Choroid plexus epithelial cell (primary cell): ENCODE measurements around the gene PPP1R37.
"Not testable (repeated sequence)": the region's sequence is repeated elsewhere in the genome, so short reads cannot be mapped to it uniquely, and the experiment has no call there.

Experiments used
- DNase-seq: peaks from one replicate; pipeline ENCODE4 v3.0.0-alpha.2; 2010; ENCODE audit warnings: low read depth
- H3K4me3 ChIP-seq: 2 replicates; pipeline ENCODE4 v1.5.1; 2011; ENCODE audit warnings: low read depth, mild to moderate bottlenecking, control low read depth, low read length, moderate library complexity
- TF ChIP-seq, protein P1 (sequence below): conservative IDR thresholded peaks from 2 replicates; pipeline ENCODE4 v1.5.1; 2011; ENCODE audit warnings: low read depth, mild to moderate bottlenecking, control low read depth, inconsistent platforms, low read length, moderate library complexity

The PPP1R37 gene

DNA sequence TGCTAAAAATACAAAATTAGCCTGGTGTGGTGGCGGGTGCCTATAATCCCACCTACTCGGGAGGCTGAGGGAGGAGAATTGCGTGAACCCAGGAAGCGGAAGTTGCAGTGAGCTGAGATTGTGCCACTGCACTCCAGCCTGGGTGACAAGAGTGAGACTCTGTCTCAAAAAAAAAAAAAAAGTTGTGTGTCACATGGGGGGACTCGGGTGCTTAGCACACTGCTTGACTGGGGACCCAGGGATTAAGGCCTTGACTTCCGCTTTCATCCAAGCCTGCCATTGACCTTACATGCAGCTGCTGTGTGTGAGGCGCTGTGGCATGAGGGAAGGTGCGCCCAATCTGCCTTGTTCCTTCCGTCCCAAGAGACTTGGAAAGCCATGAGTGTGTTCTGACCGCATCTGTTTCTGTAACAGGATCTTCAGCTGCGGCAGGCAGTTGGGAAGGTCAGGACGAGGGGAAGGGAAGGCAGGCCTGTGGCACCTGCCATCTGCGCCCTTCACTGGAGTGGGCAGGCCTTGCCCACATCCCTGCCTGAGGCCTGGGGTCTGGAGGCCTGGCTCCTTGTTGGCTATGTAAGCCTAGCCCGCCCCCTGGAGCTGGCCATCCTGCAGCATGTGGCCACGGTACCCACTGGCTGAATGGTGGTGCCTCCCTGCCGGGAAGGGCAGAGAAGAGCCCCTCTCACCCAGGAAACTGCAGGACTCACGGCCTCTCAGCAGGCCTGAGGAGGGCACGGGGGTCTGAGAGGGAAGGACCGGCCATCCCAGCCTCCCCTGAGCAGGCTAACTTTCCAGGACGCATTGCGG lies 23.0 kb downstream of the PPP1R37 start:
- DNase-seq: no peak
- H3K4me3 ChIP-seq: no peak overlapping the region
- TF ChIP-seq, protein P1, sequence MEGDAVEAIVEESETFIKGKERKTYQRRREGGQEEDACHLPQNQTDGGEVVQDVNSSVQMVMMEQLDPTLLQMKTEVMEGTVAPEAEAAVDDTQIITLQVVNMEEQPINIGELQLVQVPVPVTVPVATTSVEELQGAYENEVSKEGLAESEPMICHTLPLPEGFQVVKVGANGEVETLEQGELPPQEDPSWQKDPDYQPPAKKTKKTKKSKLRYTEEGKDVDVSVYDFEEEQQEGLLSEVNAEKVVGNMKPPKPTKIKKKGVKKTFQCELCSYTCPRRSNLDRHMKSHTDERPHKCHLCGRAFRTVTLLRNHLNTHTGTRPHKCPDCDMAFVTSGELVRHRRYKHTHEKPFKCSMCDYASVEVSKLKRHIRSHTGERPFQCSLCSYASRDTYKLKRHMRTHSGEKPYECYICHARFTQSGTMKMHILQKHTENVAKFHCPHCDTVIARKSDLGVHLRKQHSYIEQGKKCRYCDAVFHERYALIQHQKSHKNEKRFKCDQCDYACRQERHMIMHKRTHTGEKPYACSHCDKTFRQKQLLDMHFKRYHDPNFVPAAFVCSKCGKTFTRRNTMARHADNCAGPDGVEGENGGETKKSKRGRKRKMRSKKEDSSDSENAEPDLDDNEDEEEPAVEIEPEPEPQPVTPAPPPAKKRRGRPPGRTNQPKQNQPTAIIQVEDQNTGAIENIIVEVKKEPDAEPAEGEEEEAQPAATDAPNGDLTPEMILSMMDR: no peak

DNA sequence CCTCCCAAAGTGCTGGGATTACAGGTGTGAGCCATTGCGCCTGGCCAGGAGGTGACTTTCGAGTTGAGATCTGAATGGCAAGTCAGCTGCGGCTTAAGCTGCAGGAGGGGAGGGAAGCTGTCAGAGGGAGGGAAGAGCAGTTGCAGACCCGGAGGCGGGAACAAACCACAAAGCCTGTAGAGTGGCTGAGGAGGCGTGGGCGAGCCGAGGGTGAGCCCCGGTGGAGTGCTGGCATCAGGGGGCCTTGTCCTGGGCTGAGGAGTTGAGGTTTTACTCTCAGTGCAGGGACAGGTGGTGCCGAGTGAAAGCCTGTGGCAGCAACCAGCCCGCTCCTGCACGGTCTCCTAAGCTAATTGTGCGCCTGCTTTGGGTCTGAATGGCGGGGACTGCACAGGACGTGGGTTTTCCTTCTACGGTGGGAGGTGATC lies 24.2 kb downstream of the PPP1R37 start:
- TF ChIP-seq, protein P1: no peak
- H3K4me3 ChIP-seq: no peak overlapping the region
- DNase-seq: peak; percentile 26

DNA sequence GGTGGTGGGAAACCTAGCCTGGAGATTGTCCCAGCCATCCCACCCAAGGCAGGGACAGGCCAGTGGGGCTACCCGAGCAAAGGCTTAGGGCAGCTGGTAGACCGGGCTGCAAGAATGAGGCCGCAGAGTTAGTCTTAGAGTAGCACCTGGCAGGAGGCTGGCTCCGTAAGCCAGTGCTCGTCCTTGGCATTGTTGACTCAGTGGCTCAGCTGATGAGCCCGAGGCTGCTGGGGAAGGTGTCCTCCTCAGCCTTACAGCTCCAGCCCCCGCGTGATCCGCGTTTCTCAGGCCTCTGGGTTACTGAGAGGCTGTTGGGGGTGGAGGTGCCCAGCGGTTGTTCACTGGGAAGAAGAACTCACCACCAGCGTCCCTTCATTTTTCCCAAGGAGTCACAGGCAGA lies 24.7 kb downstream of the PPP1R37 start:
- TF ChIP-seq, protein P1: no peak
- H3K4me3 ChIP-seq: no peak overlapping the region
- DNase-seq: no peak

DNA sequence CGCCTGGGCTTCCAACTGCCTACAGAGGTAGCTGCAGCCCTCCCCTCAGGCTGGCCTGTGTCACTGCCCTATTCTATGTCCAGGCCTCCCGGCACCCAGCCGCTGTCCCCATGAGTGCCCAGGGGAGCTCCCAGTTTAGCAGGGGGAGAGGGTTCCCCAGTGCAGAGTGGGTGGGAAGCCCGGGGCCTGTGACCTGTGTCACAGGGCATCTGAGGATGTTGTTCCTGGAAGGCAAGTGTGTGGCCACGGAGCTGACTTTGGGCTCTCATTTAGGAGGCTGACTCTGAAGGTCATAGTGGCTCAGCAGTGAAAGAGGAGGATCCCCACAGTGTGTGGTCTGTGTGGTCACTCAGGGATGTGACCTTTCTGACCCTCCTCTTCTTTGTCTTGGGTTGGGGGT lies 25.1 kb downstream of the PPP1R37 start:
- DNase-seq: no peak
- no peak overlapping the region for H3K4me3 ChIP-seq
- TF ChIP-seq, protein P1: no peak

DNA sequence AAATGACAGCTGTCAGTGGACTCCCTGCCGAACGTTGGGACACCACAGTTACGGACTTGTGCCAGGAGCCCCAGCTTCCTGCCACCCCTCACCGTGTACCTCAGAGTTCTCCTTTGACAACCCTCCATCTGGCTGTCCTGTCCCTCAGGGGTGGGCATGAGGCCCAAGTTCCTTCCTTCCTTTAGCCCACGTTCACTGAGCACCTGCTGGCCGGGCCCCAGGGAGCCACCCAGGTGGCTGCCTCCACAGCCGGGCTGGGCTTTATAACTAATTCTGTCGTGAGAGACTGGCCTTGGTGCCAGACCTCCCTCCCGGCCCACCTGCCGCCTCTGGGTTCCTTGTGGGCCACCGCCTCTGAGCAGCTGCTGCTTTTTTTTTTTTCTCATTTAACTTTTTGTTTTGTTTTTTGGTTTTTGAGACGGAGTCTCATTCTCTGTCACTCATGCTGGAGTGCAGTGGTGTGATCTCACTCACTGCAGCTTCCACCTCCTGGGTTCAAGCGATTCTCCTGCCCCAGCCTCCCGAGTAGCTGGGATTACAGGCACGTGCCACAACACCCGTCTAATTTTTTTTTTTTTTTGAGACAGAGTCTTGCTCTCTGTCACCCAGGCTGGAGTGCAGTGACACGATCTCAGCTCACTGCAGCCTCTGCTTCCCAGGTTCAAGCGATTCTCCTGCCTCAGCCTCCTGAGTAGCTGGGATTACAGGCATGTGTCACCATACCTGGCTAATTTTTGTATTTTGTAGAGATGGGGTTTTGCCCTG lies 25.8 kb downstream of the PPP1R37 start:
- not testable (repeated sequence) for H3K4me3 ChIP-seq, DNase-seq

DNA sequence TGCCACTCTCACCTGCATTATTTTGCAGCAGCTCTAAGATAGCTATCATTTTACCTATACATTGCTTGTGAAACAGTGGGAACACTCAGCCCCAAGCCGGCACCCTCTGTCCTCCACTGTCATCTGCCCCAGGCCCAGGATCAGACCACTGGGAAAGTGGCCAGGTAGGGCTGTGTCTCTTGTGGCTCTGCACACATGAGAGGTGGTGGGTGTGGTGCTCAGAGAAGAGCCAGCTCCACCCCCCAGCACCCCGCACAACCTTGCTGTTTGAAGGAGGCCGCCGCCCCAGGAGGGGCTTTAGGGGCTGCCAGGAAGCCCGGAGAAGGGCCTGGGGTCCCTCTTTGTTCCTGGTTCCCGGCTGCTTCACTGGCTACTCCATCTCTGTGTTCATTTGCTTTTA lies 26.6 kb downstream of the PPP1R37 start:
- H3K4me3 ChIP-seq: no peak overlapping the region
- no peak for DNase-seq

DNA sequence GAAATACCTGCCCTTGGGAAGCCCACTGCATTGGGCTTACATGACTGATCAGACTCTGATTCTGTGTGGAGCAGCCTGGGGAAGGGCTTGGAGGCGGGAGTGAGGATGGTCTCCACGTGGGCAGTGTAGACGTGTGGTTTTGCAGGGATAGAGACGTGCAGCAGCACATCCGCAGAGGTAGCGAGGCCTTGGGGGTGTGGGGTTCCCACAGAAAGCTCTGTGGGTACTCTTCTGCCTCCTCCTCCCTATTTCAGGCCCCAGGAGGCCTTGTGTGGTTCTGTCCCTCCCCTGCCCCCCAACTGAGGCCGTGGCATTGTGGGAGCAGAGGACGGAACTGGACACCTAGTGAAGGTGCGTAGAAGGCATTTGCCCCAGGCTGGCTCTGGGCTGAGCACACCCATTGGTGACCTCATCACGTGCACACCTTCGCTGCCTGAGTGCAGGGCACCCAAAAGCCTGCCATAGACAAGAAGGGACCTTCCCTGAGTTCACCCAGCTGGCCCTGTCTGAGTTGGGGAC lies 28.9 kb downstream of the PPP1R37 start:
- H3K4me3 ChIP-seq: no peak overlapping the region
- DNase-seq: no peak
- TF ChIP-seq, protein P1: no peak

More for the DNA sequence above, 26.6 kb downstream of the PPP1R37 start:
- TF ChIP-seq, protein P1: no peak
